Adrenal gland (tissue), 5 donors: Measurements from ENCODE around the gene SYNM.

Source experiments
- CTCF ChIP-seq, 6 experiments: fragments of 450-650 bp in 4 of 6; fragments of 200-600 bp in 2 of 6; sonication (generic) in 1 of 6; IDR thresholded peaks; 1 replicate in 5 of 6; 2 replicates in 1 of 6; pipeline versions ENCODE4 v1.5.1 to v1.8.0; 2016 to 2021; ENCODE audit warnings: antibody characterized with exemption in 6 of 6, mild to moderate bottlenecking in 2 of 6, moderate library complexity in 1 of 6
- POLR2A ChIP-seq, 2 donors: fragments of 450-650 bp; IDR thresholded peaks; one replicate each; pipeline ENCODE4 v1.6.1; 2017; ENCODE audit warnings: antibody characterized with exemption in 2 of 2, mild to moderate bottlenecking in 2 of 2, moderate library complexity in 1 of 2
- donor health status: DM: no; HTN: no; CAD: no.

- TF ChIP-seq CTCF (IDR thresholded peaks at IDR 0.05) (no peak), POLR2A (IDR thresholded peaks at IDR 0.05) (no peak)
These were observed 53.9 kb downstream of the SYNM start for GRCh38 chr15:99158626-99159412.
